SK-MEL-5 (cell line): ENCODE data around the gene TNIP1. TPM values are rescaled to one million over a fixed set of nuclear protein-coding genes. Genes with fewer than 3 reads are reported as not detected.

Experiments used
- DNase-seq: peaks from one replicate; pipeline ENCODE4 v3.0.0-alpha.2; 2016; ENCODE audit warnings: low read depth, low spot score
- in situ Hi-C: cut with HindIII; loops from 2 replicates; pipeline ENCODE4 v1.10.0; 2016; ENCODE audit warnings: low sequenced_read_pairs, high pct_unique_total_duplicates, low pct_unique_long_range_greater_than_20kb
- polyA plus RNA-seq, 2 experiments: library from polyadenylated mRNA; depleted of rRNA; stranded (reverse); fragments of >200 nt; gene quantifications; 2 replicates each; pipeline ENCODE4 v1.2.3, GENCODE V29; 2015
- total RNA-seq: library from RNA; depleted of rRNA; stranded (reverse); fragments of >200 nt; shearing (Covaris generic); gene quantifications from 2 replicates; pipeline ENCODE4 v1.2.3, GENCODE V29; 2014; rRNA removed

The TNIP1 gene
- 40.4 and 43.9 TPM in 2 replicates for total RNA-seq
- 35.5 and 41.1 TPM in 2 replicates for polyA plus RNA-seq (2015; cell fraction: cytosol; rRNA removed)
- 19.3 and 20.4 TPM in 2 replicates for polyA plus RNA-seq (2015; cell fraction: nucleus; rRNA removed)

DNA sequence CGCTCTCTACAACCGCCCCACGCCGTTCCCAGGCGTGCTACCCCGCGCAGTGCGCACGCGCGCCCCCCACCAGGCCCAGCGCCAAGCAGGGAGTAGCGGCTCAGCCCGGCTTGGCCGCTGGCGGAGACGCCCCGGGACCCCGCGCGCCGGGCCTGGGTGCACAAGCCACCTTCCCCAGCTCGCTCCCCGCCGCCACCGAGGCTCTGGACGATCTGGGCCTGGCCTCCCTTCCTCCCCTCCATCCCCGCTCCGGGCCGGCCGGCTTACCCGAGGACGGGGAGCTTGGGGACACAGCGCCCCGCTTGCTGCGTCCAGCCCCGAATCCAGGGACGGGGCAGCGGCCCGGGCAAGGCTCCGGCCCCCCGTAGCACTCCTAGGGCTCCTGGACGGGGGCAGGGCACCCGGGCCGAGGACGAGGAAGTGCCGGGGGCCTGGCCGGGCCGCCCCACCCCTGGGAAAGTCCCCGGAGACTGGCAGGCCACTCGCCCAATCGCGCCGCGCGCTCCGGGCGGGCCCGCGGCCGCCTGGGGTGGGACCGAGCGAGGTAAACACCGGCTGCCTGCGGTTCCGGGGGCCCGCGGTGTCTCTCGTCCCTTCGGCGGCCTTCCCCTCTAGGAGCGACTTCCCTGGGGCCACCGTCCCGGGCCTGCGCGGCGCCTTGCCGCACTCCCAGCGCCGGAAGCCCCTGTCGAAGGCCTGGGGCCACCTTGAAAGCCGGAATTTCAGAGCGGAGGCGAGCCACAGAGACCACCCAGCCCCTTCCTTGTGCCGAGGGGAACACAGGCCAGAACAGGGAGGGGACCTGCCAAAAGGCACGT is at the start of gene TNIP1:
TNIP1 (minus strand) TSS at position 422 of the 818 bp plus-strand sequence. CDS start 15,939 bp downstream, outside the sequence.
- DNase-seq: peak; percentile 77
- in situ Hi-C loops: no loop called here

DNA sequence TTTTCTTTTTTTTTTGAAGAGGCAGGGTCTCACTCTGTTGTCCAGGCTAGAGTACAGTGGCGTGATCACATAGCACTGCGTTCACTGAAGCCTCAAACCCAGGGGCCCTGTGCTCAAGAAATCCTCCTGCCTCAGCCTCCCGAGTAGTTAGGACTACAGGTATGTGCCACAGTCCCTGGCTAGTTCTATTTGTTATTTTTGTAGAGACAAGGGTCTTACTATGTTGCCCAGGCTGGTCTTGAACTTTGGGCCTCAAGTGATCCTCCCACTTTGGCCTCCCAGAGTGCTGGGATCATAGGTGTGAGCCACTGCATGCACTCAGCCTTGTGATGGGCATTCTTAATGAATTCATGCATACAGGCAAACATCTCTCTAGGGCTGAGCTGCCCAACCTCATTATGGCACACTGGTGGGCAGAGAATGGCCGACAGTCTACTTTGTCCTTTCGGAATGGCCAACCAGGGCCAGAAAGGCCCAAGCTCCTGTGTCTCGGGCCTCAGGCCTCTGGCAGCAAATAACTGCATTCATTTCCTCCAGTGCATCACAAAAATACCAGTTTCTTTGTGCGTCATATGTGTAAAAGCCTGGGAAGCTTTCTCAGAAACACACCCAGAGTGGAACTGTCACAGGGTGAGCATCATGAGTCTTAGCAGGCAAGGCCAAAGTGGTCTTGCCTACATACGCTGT is 49.5 kb upstream of the TNIP1 start:
- no peak for DNase-seq
- in situ Hi-C loops: no loop called here

- DNase-seq: no peak
- in situ Hi-C loops: no loop called here
Observed at GRCh38 chr5:151128817-151129216, 48.0 kb upstream of the TNIP1 start.

- no peak for DNase-seq
- in situ Hi-C loops: no loop called here
Observed at GRCh38 chr5:151127926-151128325, 47.1 kb upstream of the TNIP1 start.

DNA sequence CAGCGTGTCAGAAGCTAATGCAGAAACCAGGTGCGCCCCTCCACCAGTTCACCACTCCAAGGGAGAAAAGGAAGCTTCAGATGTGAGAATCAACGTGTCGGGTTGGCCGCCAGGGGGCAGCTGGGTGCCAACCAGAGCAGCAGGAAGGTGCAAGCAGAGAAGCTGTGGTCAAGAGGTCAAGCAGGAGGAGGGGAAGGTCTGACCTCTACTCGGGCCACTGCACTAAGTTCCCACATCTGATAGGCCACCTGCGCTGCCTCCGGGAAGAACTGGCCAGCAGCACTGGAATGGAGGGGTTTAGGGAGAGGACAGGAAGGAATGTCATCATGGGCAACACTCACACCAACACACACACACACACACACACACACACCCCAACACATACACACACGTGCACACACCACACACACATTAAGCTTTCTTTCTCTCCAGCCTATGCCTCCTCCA is 45.4 kb upstream of the TNIP1 start:
- in situ Hi-C loops: no loop called here
- DNase-seq: peak; percentile 67

GRCh38 chr5:151125421-151125820 is 44.6 kb upstream of the TNIP1 start:
- no peak for DNase-seq
- in situ Hi-C loops: no loop called here

- in situ Hi-C loops: no loop called here
- DNase-seq: no peak
Observed at GRCh38 chr5:151123897-151124751, 43.3 kb upstream of the TNIP1 start.

- DNase-seq: no peak
- in situ Hi-C loops: no loop called here
Observed at GRCh38 chr5:151122828-151123227, 42.0 kb upstream of the TNIP1 start.

- in situ Hi-C loops: no loop called here
Observed at GRCh38 chr5:151121665-151122064, 40.8 kb upstream of the TNIP1 start.

GRCh38 chr5:151121095-151121494 is 40.3 kb upstream of the TNIP1 start:
- DNase-seq: no peak
- in situ Hi-C loops: no loop called here

More at GRCh38 chr5:151121665-151122064, 40.8 kb upstream of the TNIP1 start:
- no peak for DNase-seq

DNA sequence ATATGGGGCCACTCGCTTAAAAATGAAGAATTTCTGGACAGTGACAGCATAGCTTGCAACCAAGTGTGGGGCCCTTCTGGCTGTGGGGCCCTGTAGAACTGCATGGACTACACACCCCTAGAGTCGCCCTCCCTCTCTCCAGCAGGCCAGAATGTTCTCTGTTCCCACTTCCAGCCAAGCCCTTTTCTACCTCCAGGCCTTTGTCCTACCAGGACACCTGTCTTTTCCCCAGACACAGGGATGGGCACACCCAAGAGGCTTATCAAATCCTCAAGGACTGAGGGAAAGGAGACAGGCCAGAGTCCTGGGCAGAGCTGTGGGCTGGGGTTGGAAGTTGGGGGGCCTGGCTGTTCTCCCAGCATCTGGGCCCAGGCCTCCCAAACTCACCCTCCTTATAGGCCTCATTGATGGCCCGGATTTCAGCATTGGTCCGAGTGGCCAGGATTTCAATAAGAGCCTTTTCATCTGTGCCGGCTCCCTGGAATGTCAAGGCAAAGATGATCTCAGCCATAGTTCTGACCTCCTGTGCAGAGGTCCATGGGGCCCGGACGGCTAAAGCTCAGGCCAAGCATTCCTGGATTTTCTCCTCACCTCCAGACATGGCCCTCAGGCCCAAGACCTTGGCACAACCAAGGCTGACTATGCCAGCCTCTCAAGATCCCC is 38.2 kb upstream of the TNIP1 start:
- DNase-seq: no peak
- in situ Hi-C loops: no loop called here

DNA sequence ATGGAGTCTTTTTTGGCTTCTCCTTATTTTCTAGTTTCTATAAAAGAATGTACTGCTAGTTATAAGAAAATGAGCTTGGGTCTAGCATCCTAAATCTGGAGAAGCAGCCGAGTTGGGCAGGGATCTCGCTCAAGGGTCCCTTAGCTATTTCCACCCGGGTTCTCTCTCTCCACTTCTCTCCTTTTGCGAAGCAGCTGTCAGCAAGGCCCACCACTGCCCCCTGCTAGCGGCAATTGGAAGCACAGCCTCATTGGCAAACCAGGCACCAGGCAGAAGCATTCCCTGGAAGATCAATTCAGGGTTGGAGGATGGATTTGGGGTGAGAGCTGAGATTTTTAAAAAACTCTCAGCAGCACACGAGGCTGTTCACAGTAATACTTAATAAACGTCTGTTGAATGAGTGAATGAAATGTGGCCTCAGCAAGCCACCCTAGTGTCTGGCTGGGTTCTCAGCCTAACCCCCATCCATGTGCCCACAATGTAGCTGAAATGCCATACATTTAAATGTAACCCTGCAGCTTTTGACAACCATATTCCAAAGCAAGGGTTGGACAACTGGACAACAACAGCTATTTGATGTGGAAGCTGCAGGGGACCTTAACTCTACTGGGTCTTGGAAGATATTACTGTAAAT is 34.6 kb upstream of the TNIP1 start:
- in situ Hi-C loops: no loop called here
- DNase-seq: peak; percentile 65

DNA sequence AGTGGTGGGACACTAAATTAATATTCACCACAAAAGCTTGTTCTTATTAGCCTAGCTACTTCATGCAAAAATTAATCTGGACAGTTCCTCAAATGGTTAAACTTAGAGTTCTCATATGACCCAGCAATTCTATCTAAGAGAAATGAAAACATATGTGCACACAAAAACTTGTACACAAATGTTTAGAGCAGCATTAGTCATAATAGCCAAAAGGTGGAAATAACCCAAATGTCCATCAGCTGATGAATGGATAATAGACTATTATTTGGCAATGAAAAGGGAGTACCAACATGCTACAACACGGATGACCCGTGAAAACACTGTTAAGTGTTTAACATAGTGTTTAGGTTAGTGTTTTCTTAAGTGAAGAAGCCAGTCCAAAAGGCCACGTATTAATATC is 32.8 kb upstream of the TNIP1 start:
- no peak for DNase-seq
- in situ Hi-C loops: no loop called here

DNA sequence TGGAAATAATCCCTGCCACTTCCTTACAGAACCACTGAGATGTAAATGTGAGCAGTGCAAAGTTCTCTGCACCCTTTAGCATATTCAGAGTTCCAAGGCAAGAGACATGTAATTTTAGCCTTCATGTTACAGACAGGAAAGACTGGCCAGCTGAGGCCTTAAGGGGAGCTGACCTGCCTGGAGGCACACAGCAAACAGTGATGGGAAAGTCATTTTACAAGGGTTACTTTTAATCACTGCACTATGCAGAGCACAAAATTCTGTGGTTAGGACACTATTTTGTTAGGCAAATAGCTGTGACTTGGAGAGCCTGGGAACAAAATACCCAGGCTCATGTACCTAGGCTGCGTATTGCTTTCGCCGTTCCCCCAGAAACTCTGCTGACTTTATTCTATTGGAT is 30.2 kb upstream of the TNIP1 start:
- no peak for DNase-seq
- in situ Hi-C loops: no loop called here

DNA sequence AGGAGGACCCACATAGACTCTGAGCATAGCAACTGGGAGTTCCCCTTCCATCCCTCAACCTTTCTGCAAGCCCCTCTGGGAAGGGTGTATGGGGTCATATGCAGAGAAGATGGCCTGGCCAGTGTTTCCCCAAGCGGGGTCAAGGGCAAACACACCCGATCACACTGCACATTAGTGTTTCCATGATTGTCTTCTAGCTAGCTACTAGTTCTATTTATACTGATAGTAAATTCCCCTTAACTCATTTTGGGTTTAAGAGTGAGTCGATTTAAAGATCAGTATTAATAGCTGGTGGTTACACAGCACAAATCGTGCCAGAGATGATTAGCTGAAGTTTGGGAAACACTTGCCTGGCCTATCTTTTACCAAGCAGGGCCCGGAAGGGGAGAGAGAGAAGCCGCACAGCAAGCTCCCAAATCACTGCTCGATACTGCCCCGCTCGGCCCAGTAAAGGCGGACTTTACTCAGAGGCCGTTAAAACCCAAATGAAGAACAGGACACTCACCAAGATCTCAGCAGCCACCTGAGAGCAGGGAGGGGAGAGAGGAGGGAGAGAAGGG is 29.4 kb upstream of the TNIP1 start:
- in situ Hi-C loops: no loop called here
- DNase-seq: no peak

- in situ Hi-C loops: no loop called here
- no peak for DNase-seq
Observed at GRCh38 chr5:151108566-151108965, 27.7 kb upstream of the TNIP1 start.
